ENCODE results near the gene TCP11. TPM values are rescaled to one million over a fixed set of nuclear protein-coding genes. Genes with fewer than 3 reads are reported as not detected.

TCP11 gene
- polyA plus RNA-seq, 1 of the 3 experiments (the other 2 are of a cell fraction), result 0.16 TPM

DNA sequence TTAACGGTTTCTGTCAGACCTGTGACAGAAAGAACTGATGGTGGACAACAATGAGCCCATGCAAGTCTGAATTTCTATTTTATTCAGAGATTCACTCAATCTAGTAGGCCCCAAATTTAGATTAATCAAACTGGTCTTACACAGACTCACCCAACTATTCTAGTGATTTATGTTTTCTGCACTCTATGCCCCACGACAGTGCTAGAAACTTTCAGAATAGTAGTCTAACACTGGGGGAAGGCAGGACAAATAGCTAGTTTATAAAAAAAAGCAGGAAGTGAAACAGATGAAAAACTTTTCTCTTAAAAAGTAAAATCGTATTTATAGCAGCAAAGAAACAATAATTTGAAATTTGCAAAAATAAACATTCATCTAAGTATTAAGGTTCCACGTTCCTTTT, 5.0 kb downstream of the TCP11 start:
- Histone ChIP-seq H3K27ac (ENCODE audit: low read depth in 2 of 2, low read length in 1 of 2) (no peak overlapping the region), H3K9me3 (no peaks in the 10 kb centered on the region), H3K4me3 (ENCODE audit: low read depth in 2 of 2, low read length in 1 of 2) (no peak overlapping the region), H3K4me2 (no peak overlapping the region), H3K27me3 (ENCODE audit: insufficient read depth) (no peaks in the 10 kb centered on the region), H3K9ac (no peak overlapping the region), H3F3A (replicated peaks; ENCODE audit: insufficient read depth) (no peaks in the 10 kb centered on the region), H3K4me1 (ENCODE audit: control insufficient read depth in 1 of 2, insufficient read depth in 2 of 2, low read depth in 1 of 2, low read length in 1 of 2) (no peaks in the 10 kb centered on the region), H3K79me2 (ENCODE audit: insufficient read depth) (no peaks in the 10 kb centered on the region), H2AFZ (ENCODE audit: low read depth) (no peak overlapping the region), H3K9me2 (no peaks in the 10 kb centered on the region), H3K36me3 (replicated peaks in 1 of 2; ENCODE audit: control insufficient read depth in 1 of 2, insufficient read depth in 2 of 2, low read length in 1 of 2) (no peaks in the 10 kb centered on the region), H4K20me1 (ENCODE audit: insufficient read depth) (no peaks in the 10 kb centered on the region)
- TF ChIP-seq FOSL2 (IDR thresholded peaks at IDR 0.05; ENCODE audit: borderline replicate concordance, low read depth) (no peak), ELF1 (IDR thresholded peaks at IDR 0.05) (no peak), EP300 (IDR thresholded peaks at IDR 0.05; ENCODE audit: borderline replicate concordance in 1 of 2, low read depth in 1 of 2, low read length in 1 of 2) (no peak), FOXJ3 (CRISPR knock-in tag; IDR thresholded peaks at IDR 0.05) (no peak), USF1 (IDR thresholded peaks at IDR 0.05; ENCODE audit: borderline replicate concordance, low read depth) (no peak), MEF2A (IDR thresholded peaks at IDR 0.05; ENCODE audit: borderline replicate concordance, low read depth) (no peak), RFX5 (IDR thresholded peaks at IDR 0.05; ENCODE audit: low read length) (no peak), USF2 (IDR thresholded peaks at IDR 0.05; ENCODE audit: borderline replicate concordance, low read depth, low read length) (no peak), RCOR1 (IDR thresholded peaks at IDR 0.05; ENCODE audit: low read length) (no peak), FOXM1 (IDR thresholded peaks at IDR 0.05; ENCODE audit: low read depth) (no peak), NFIC (IDR thresholded peaks at IDR 0.05; ENCODE audit: borderline replicate concordance) (no peak), RXRA (IDR thresholded peaks at IDR 0.05; ENCODE audit: borderline replicate concordance, low read depth) (no peak), POLR2AphosphoS5 (IDR thresholded peaks at IDR 0.05; ENCODE audit: low read depth, low read length) (no peak), GATA2 (CRISPR knock-in tag; IDR thresholded peaks at IDR 0.05) (no peak), NRF1 (IDR thresholded peaks at IDR 0.05; ENCODE audit: low read depth, low read length) (no peak), TAF1 (IDR thresholded peaks at IDR 0.05; ENCODE audit: borderline replicate concordance, low read depth, low read length) (no peak), ZBTB33 (IDR thresholded peaks at IDR 0.05; ENCODE audit: borderline replicate concordance, low read depth) (no peak)
- TF ChIP-seq, protein P1, sequence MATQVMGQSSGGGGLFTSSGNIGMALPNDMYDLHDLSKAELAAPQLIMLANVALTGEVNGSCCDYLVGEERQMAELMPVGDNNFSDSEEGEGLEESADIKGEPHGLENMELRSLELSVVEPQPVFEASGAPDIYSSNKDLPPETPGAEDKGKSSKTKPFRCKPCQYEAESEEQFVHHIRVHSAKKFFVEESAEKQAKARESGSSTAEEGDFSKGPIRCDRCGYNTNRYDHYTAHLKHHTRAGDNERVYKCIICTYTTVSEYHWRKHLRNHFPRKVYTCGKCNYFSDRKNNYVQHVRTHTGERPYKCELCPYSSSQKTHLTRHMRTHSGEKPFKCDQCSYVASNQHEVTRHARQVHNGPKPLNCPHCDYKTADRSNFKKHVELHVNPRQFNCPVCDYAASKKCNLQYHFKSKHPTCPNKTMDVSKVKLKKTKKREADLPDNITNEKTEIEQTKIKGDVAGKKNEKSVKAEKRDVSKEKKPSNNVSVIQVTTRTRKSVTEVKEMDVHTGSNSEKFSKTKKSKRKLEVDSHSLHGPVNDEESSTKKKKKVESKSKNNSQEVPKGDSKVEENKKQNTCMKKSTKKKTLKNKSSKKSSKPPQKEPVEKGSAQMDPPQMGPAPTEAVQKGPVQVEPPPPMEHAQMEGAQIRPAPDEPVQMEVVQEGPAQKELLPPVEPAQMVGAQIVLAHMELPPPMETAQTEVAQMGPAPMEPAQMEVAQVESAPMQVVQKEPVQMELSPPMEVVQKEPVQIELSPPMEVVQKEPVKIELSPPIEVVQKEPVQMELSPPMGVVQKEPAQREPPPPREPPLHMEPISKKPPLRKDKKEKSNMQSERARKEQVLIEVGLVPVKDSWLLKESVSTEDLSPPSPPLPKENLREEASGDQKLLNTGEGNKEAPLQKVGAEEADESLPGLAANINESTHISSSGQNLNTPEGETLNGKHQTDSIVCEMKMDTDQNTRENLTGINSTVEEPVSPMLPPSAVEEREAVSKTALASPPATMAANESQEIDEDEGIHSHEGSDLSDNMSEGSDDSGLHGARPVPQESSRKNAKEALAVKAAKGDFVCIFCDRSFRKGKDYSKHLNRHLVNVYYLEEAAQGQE (IDR thresholded peaks at IDR 0.05; ENCODE audit: low read depth, low read length), result no peak
- TF ChIP-seq, protein P2, sequence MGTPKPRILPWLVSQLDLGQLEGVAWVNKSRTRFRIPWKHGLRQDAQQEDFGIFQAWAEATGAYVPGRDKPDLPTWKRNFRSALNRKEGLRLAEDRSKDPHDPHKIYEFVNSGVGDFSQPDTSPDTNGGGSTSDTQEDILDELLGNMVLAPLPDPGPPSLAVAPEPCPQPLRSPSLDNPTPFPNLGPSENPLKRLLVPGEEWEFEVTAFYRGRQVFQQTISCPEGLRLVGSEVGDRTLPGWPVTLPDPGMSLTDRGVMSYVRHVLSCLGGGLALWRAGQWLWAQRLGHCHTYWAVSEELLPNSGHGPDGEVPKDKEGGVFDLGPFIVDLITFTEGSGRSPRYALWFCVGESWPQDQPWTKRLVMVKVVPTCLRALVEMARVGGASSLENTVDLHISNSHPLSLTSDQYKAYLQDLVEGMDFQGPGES (IDR thresholded peaks at IDR 0.05; ENCODE audit: low read depth, low read length), result no peak
- DNase-seq, result no peak
- ChIA-PET CTCF (interaction anchor here (0.9 to 2.2 kb wide), 2 partner anchors 105 to 150 kb away, joined by 3 to 15 read pairs; no protein-coding TSS in a partner anchor), POLR2A (no interaction called here)
- WGBS (ENCODE audit: low lambda C conversion rate), result 62% methylated on average over 3 of the region's 4 CpGs

Measured in SK-N-SH (cell line).